PC-3 (cell line): ENCODE data around the gene TMEM123. TPM values are rescaled to one million over a fixed set of nuclear protein-coding genes. Genes with fewer than 3 reads are reported as not detected.

Experiments used
- ATAC-seq: fragments of 200-7000 bp; cut with Tn5 transposase; 2 replicates; pipeline ENCODE4 v1.9.1; 2020; ENCODE audit warnings: mild to moderate bottlenecking, moderate library complexity
- BruUV-seq: library from RNA; stranded (reverse); fragments of 400-500 nt; replicated peaks from 2 replicates; lab custom pipeline; 2021; lab: Mats Ljungman, UMichigan
- CTCF ChIA-PET: fragments of 300-600 bp; sonication (Branson Sonifier 250); formaldehyde crosslinking; loops from one replicate; lab custom pipeline; 2022; ENCODE audit warnings: antibody characterized with exemption; lab: Charles Lee
- POLR2A ChIA-PET: fragments of 300-600 bp; sonication (Branson Sonifier 250); formaldehyde crosslinking; loops from one replicate; lab custom pipeline; 2022; ENCODE audit warnings: antibody characterized with exemption; ENCODE audit not compliant: unreplicated experiment; lab: Charles Lee
- DNase-seq: peaks from one replicate; pipeline ENCODE4 v3.0.0-alpha.2; 2015
- H2AFZ ChIP-seq: fragments of 300-600 bp; sonication (generic); 2 replicates; pipeline ENCODE4 v1.6.0; 2016; ENCODE audit warnings: antibody characterized with exemption, low read length
- H3F3A ChIP-seq: fragments of 300-600 bp; sonication (generic); one replicate; pipeline ENCODE4 v1.6.0; 2017; ENCODE audit warnings: antibody characterized with exemption, low read length, control low read depth, mild to moderate bottlenecking; ENCODE audit not compliant: unreplicated experiment
- H3K27ac ChIP-seq: fragments of 300-600 bp; sonication (generic); 2 replicates; pipeline ENCODE4 v1.5.1; 2016; ENCODE audit warnings: mild to moderate bottlenecking, low read length
- H3K27me3 ChIP-seq: fragments of 300-600 bp; sonication (generic); 2 replicates; pipeline ENCODE4 v1.6.1; 2016; ENCODE audit warnings: low read length, mixed read lengths
- H3K36me3 ChIP-seq: fragments of 300-600 bp; sonication (generic); 2 replicates; pipeline ENCODE4 v1.6.1; 2016; ENCODE audit warnings: low read depth, mixed run types, low read length, mixed read lengths
- H3K4me1 ChIP-seq: fragments of 300-600 bp; sonication (generic); 2 replicates; pipeline ENCODE4 v1.5.1; 2016; ENCODE audit warnings: low read length; ENCODE audit not compliant: insufficient read depth
- H3K4me2 ChIP-seq: fragments of 300-600 bp; sonication (generic); 2 replicates; pipeline ENCODE4 v1.6.0; 2016; ENCODE audit warnings: low read length
- H3K4me3 ChIP-seq: fragments of 300-600 bp; sonication (generic); 2 replicates; pipeline ENCODE4 v1.5.1; 2016; ENCODE audit warnings: mild to moderate bottlenecking, low read length, mixed read lengths
- H3K79me2 ChIP-seq: fragments of 300-600 bp; sonication (generic); 2 replicates; pipeline ENCODE4 v1.6.1; 2017; ENCODE audit warnings: low read length, mixed read lengths
- H3K9ac ChIP-seq: fragments of 300-600 bp; sonication (generic); 2 replicates; pipeline ENCODE4 v1.6.0; 2016; ENCODE audit warnings: mild to moderate bottlenecking, low read length
- H3K9me2 ChIP-seq: fragments of 300-600 bp; sonication (generic); replicated peaks from 2 replicates; pipeline ENCODE4 v1.6.1; 2016; ENCODE audit warnings: mixed run types, low read length, mixed read lengths
- H3K9me3 ChIP-seq: fragments of 300-600 bp; sonication (generic); 2 replicates; pipeline ENCODE4 v1.6.1; 2016; ENCODE audit warnings: low read length, mixed read lengths
- H4K20me1 ChIP-seq: fragments of 300-600 bp; sonication (generic); 2 replicates; pipeline ENCODE4 v1.6.1; 2016; ENCODE audit warnings: low read length, mixed read lengths
- CTCF ChIP-seq: fragments of 300-600 bp; sonication (generic); conservative IDR thresholded peaks from 2 replicates; pipeline ENCODE4 v1.5.1; 2017; ENCODE audit warnings: antibody characterized with exemption, low read depth, mild to moderate bottlenecking, low read length
- EZH2 ChIP-seq: fragments of 300-600 bp; sonication (generic); IDR thresholded peaks from one replicate; pipeline ENCODE4 v1.6.1; 2017; ENCODE audit warnings: antibody characterized with exemption, mild to moderate bottlenecking, low read length; ENCODE audit not compliant: unreplicated experiment
- EZH2phosphoT487 ChIP-seq: fragments of 300-600 bp; sonication (generic); IDR thresholded peaks from 2 replicates; pipeline ENCODE4 v1.6.1; 2018; ENCODE audit warnings: mild to moderate bottlenecking, antibody characterized with exemption, low read length, borderline replicate concordance
- intact Hi-C: fragments of 100-400 bp; cut with micrococcal nuclease; formaldehyde crosslinking; loops from 2 replicates; pipeline ENCODE4 v1.9.0; 2023
- total RNA-seq: library from RNA; depleted of rRNA; stranded (reverse); fragments of >200 nt; gene quantifications from 2 replicates; pipeline ENCODE4 v1.2.3, GENCODE V29; 2014

TMEM123 gene
- total RNA-seq, 1 experiment from 2014 or later, result 163 TPM

- no peaks in the 10 kb centered on the region for H3K9me3 ChIP-seq
- POLR2A ChIA-PET, result no interaction called here
- CTCF ChIA-PET, result no interaction called here
- H3K4me3 ChIP-seq, result no peak overlapping the region
- no peak overlapping the region for H3K27ac ChIP-seq
- no peaks in the 10 kb centered on the region for H3K9me2 ChIP-seq
- intact Hi-C loops, result no loop called here
- H3K4me1 ChIP-seq, result no peaks in the 10 kb centered on the region
- DNase-seq, result no peak
- no TSS peak for BruUV-seq
- H4K20me1 ChIP-seq, result no peaks in the 10 kb centered on the region
- H3K27me3 ChIP-seq, result no peaks in the 10 kb centered on the region
- H3K9ac ChIP-seq, result no peak overlapping the region
- no peak overlapping the region for H2AFZ ChIP-seq
- H3K36me3 ChIP-seq, result peaks cover 30% of the 10 kb centered on the region
- TF ChIP-seq EZH2phosphoT487, result no peak
- no peak for TF ChIP-seq CTCF
- TF ChIP-seq EZH2, result no peak
- H3F3A ChIP-seq, result no peaks in the 10 kb centered on the region
- no peak overlapping the region for H3K4me2 ChIP-seq
- ATAC-seq, result no peak
- no peaks in the 10 kb centered on the region for H3K79me2 ChIP-seq
Observed at GRCh38 chr11:102395720-102396393, 56.7 kb downstream of the TMEM123 start.

- CTCF ChIA-PET, result no interaction called here
- peaks cover 21% of the 10 kb centered on the region for H3K36me3 ChIP-seq
- no peaks in the 10 kb centered on the region for H3K79me2 ChIP-seq
Observed at GRCh38 chr11:102393272-102393730, 59.3 kb downstream of the TMEM123 start.

More at GRCh38 chr11:102393272-102393730, 59.3 kb downstream of the TMEM123 start:
- Histone ChIP-seq H3K9me2 (no peaks in the 10 kb centered on the region), H3K4me3 (no peak overlapping the region), H3K4me2 (no peak overlapping the region), H3K4me1 (no peaks in the 10 kb centered on the region), H3K27ac (no peak overlapping the region), H2AFZ (no peak overlapping the region), H3K27me3 (no peaks in the 10 kb centered on the region), H4K20me1 (no peaks in the 10 kb centered on the region), H3K9ac (no peak overlapping the region), H3K9me3 (no peaks in the 10 kb centered on the region), H3F3A (no peaks in the 10 kb centered on the region)
- BruUV-seq, result no TSS peak
- TF ChIP-seq CTCF (no peak), EZH2 (no peak), EZH2phosphoT487 (no peak)
- ATAC-seq, result no peak
- intact Hi-C loops, result no loop called here
- POLR2A ChIA-PET, result interaction anchor here (0.6 kb wide), 1 partner anchor 8 kb away, joined by 4 read pairs; no protein-coding TSS in a partner anchor
- no peak for DNase-seq
